Colonic mucosa (tissue), 4 donors: ENCODE results near the gene COL18A1. TPM values are rescaled to one million over a fixed set of nuclear protein-coding genes. Genes with fewer than 3 reads are reported as not detected.

Source experiments
- DNase-seq: peaks from one replicate; pipeline ENCODE4 v3.0.0-alpha.2; 2020
- H3K27ac ChIP-seq: fragments of 200-600 bp; one replicate; pipeline ENCODE4 v1.8.0; 2021
- H3K27me3 ChIP-seq: fragments of 200-600 bp; one replicate; pipeline ENCODE4 v1.8.0; 2021
- H3K36me3 ChIP-seq: fragments of 200-600 bp; one replicate; pipeline ENCODE4 v1.8.0; 2021
- H3K4me1 ChIP-seq: fragments of 200-600 bp; one replicate; pipeline ENCODE4 v1.8.0; 2021; ENCODE audit warnings: mild to moderate bottlenecking
- H3K4me3 ChIP-seq: fragments of 200-600 bp; one replicate; pipeline ENCODE4 v1.8.0; 2021
- H3K9ac ChIP-seq, 2 donors: one replicate each; pipeline ENCODE4 v1.7.0; 2013; ENCODE audit warnings: control low read depth in 2 of 2, low read depth in 2 of 2, low read length in 2 of 2
- H3K9me3 ChIP-seq: fragments of 200-600 bp; one replicate; pipeline ENCODE4 v1.8.0; 2021
- intact Hi-C: fragments of 100-400 bp; cut with DNase I; formaldehyde crosslinking; loops from one replicate; pipeline ENCODE4 v1.14.1; 2022
- total RNA-seq, 2 donors: library from RNA; stranded (reverse); fragmentation: NEBNext Ultra II Directional in 1 of 2; extraction: Animal tissue kit (Norgen Biotek cat#: 25700) in 1 of 2; gene quantifications; one replicate each; pipeline ENCODE4 v1.2.1, GENCODE V29; 2021
- TF ChIP-seq, protein P1 (sequence below): fragments of 200-600 bp; IDR thresholded peaks from one replicate; pipeline ENCODE4 v1.8.0; 2022; ENCODE audit warnings: antibody characterized with exemption, mild to moderate bottlenecking
- donor health status: healthy.
- donor health status: DM: no; HTN: no; CAD: no.
- donor health status: DM: no; HTN: no; CAD: no.

COL18A1 gene
- total RNA-seq, 2 donors from 2014 or later, result 8.4 to 22.3 TPM

DNA sequence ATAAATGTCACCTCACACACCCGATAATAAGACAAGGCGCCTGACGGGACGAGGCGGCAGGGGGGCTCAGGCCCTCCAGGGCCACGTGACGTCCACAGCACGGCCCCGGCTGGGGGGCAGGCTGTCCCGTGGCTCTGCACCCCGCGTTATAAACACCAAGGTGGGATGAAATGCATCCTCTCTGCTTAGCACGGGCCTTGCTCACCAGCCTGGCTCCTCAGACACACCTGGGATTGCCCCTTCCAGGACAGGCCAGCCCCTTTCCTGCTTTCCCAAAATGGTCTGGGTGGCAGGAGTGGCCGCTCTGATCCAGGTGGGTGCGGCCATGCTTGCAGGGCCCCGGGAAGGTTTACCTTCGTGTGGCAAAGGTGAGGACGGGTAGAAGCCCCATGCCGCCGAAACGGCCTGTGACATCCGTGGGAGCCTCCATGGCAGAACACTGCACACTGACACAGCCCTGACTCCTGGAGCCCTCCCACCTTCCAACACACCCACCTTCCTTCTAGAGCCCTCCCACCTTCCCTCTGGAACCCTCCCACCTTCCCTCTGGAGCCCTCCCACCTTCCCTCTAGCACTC, 101.4 kb downstream of the COL18A1 start:
- Histone ChIP-seq H3K27me3 (peaks cover 4% of the 10 kb centered on the region), H3K4me3 (no peak overlapping the region), H3K4me1 (no peaks in the 10 kb centered on the region), H3K9me3 (no peaks in the 10 kb centered on the region), H3K9ac (no peak overlapping the region), H3K36me3 (no peaks in the 10 kb centered on the region), H3K27ac (no peak overlapping the region)
- TF ChIP-seq, protein P1, sequence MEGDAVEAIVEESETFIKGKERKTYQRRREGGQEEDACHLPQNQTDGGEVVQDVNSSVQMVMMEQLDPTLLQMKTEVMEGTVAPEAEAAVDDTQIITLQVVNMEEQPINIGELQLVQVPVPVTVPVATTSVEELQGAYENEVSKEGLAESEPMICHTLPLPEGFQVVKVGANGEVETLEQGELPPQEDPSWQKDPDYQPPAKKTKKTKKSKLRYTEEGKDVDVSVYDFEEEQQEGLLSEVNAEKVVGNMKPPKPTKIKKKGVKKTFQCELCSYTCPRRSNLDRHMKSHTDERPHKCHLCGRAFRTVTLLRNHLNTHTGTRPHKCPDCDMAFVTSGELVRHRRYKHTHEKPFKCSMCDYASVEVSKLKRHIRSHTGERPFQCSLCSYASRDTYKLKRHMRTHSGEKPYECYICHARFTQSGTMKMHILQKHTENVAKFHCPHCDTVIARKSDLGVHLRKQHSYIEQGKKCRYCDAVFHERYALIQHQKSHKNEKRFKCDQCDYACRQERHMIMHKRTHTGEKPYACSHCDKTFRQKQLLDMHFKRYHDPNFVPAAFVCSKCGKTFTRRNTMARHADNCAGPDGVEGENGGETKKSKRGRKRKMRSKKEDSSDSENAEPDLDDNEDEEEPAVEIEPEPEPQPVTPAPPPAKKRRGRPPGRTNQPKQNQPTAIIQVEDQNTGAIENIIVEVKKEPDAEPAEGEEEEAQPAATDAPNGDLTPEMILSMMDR, result no peak
- intact Hi-C loops, result no loop called here
- no peak for DNase-seq

DNA sequence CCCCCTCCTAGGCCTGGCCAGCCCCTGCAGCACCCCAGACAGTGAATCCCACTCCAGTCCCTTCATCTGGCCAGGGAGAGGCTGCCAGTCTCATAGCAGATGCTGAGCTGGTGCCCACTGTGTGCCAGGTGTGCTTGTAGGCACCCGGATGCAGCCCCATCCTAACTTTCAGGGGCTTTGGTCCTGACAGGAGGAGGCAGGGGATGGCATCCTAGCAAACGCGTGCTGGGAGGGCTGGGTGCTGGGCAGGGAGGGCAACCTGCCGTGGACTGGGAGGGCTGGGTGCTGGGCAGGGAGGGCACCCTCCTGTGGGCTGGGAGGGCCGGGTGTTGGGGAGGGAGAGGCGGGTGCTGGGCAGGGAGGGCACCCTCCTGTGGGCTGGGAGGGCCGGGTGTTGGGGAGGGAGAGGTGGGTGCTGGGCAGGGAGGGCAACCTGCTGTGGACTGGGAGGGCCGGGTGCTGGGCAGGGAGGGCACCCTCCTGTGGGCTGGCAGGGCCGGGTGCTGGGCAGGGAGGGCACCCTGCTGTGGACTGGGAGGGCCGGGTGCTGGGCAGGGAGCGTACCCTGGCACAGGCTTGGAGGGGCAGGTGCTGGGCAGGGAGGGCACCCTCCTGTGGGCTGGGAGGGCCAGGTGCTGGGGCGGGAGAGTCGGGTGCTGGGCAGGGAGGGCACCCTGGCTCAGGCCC, 102.0 kb downstream of the COL18A1 start:
- Histone ChIP-seq H3K27me3 (peaks cover 4% of the 10 kb centered on the region), H3K36me3 (no peaks in the 10 kb centered on the region), H3K27ac (no peak overlapping the region), H3K4me3 (no peak overlapping the region), H3K9me3 (no peaks in the 10 kb centered on the region), H3K9ac (no peak overlapping the region), H3K4me1 (no peaks in the 10 kb centered on the region)
- TF ChIP-seq, protein P1, result no peak
- intact Hi-C loops, result no loop called here
- DNase-seq, result no peak

DNA sequence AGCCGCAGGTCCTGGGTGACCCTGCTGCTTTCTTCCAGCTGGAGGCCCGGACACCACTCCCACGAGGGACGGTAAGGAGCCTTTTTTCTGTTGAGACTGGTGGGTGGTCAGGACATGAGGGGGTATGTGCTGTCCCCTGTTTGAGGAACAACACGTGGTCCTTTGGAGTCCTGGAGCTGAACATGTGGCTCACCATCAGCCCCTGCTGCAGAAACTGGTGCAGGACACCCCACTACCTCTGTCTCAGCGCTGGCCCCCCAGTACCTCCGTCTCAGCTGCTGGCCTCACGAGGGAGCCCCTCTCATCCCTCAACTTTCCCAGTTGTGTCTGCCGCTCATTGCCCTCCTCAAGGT, 102.5 kb downstream of the COL18A1 start:
- Histone ChIP-seq H3K27ac (no peak overlapping the region), H3K36me3 (no peaks in the 10 kb centered on the region), H3K9me3 (no peaks in the 10 kb centered on the region), H3K4me1 (no peaks in the 10 kb centered on the region), H3K9ac (no peak overlapping the region), H3K4me3 (no peak overlapping the region), H3K27me3 (peaks cover 4% of the 10 kb centered on the region)
- DNase-seq, result no peak
- TF ChIP-seq, protein P1, result no peak
- intact Hi-C loops, result no loop called here

DNA sequence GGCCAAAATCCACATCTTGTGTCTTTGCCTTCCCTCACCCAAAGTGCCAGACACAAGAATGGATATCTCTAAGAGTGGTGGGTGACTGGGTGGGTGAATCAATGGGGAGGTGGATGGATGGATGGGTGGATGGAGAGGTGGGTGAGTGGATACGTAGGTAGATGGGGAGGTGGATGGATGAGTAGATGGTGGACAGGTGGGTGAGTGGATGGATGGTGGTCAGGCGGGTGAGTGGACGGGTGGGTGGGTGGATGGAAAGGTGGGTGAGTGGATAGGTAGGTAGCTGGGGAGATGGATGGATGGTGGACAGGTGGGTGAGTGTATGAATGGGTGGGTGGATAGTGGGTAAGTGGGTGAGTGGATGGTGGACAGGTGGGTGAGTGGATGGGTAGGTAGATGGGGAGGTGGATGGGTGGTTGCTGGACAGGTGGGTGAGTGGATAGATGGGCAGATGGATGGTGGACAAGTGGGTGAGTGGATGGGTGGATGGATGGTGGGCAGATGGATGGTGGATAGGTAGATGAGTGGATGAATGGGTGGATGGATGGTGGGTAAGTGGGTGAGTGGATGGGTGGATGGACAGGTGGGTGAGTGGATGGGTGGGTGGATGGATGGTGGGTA, 103.0 kb downstream of the COL18A1 start:
- peaks cover 4% of the 10 kb centered on the region for H3K27me3 ChIP-seq
- TF ChIP-seq, protein P1, result no peak
- intact Hi-C loops, result no loop called here
- H3K4me3 ChIP-seq, result no peak overlapping the region
- no peaks in the 10 kb centered on the region for H3K4me1 ChIP-seq
- no peaks in the 10 kb centered on the region for H3K36me3 ChIP-seq
- H3K27ac ChIP-seq, result no peak overlapping the region
- no peak for DNase-seq
- H3K9me3 ChIP-seq, result no peaks in the 10 kb centered on the region
- H3K9ac ChIP-seq, result no peak overlapping the region

DNA sequence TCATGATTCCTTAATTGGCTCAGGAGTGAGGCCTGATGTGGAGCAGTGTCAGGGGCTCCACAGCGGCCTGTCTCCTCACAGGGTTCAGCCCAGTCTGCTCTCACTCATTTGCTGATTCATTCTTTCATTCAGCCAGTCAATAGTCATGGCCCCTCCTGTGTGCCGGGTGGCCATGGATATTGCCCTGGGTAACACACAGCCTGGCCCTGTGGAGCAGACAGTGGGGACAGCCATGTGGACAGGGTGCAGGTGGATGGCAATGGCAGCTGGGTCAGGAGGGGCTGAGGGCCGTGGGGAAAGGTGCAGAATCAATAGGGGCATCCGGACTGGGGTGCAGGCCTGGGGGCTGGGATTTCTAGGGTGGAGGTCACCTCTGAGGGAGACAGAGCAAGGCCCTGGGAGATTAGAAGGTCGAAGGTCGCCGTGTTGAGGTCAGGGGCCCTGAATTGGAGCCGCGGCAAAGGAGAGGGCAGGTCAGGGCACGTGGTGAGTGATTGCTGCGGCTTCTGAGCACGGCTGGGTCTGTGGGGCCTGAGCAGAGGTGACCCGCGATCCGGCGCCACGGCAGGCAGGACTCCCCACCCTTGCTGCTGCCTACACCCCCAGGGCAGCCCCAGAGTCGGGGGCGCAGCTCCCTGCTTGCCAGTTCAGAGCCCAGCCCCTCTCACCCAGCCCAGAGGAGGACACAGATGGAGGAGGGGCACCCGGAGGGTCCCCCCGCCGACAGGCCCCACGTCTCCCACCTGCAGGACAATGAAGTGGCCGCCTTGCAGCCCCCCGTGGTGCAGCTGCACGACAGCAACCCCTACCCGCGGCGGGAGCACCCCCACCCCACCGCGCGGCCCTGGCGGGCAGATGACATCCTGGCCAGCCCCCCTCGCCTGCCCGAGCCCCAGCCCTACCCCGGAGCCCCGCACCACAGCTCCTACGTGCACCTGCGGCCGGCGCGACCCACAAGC, 103.9 kb downstream of the COL18A1 start:
- Histone ChIP-seq H3K36me3 (no peaks in the 10 kb centered on the region), H3K27me3 (peaks cover 4% of the 10 kb centered on the region), H3K9me3 (no peaks in the 10 kb centered on the region), H3K4me3 (no peak overlapping the region), H3K27ac (no peak overlapping the region), H3K9ac (no peak overlapping the region), H3K4me1 (no peaks in the 10 kb centered on the region)
- no peak for DNase-seq
- TF ChIP-seq, protein P1, result no peak
- intact Hi-C loops, result no loop called here
